ENCODE measurements around the gene DAND5.

The DAND5 gene

GRCh38 chr19:13022859-13023636 is 53.7 kb downstream of the DAND5 start:
- DNase-seq (ENCODE audit: low spot score): no peak

- no peak for DNase-seq (ENCODE audit: low spot score)
These were observed 54.3 kb downstream of the DAND5 start for GRCh38 chr19:13023656-13024055.
